ENCODE data around the gene NPL.

- no peak for TF ChIP-seq CTCF (conservative IDR thresholded peaks at IDR 0.05; ENCODE audit: low read length)
- no peak for TF ChIP-seq EZH2phosphoT487 (IDR thresholded peaks at IDR 0.05; ENCODE audit: borderline replicate concordance, low read depth, low read length)
These were observed 46.2 kb downstream of the NPL start for GRCh38 chr1:182835806-182836205.

All from OCI-LY7 (cell line).